CD4-positive, alpha-beta T cell (primary cell): ENCODE measurements around the gene SLC12A9. TPM values are rescaled to one million over a fixed set of nuclear protein-coding genes. Genes with fewer than 3 reads are reported as not detected.

Experiments
- ATAC-seq: fragments of 200-7000 bp; cut with Tn5 transposase; one replicate; pipeline ENCODE4 v1.10.0; 2022; ENCODE audit warnings: mild to moderate bottlenecking; ENCODE audit not compliant: poor library complexity
- CTCF ChIA-PET: fragments of 350-600 bp; sonication (Branson Sonifier 250); formaldehyde crosslinking; loops from one replicate; lab custom pipeline; 2021; ENCODE audit warnings: antibody characterized with exemption, inconsistent platforms; lab: Charles Lee
- POLR2A ChIA-PET: fragments of 350-600 bp; sonication (Branson Sonifier 250); formaldehyde crosslinking; loops from one replicate; lab custom pipeline; 2021; ENCODE audit warnings: antibody characterized with exemption, inconsistent platforms; lab: Charles Lee
- DNase-seq, 14 experiments: peaks; one replicate each; pipeline ENCODE4 v3.0.0-alpha.2; 2013 to 2020; ENCODE audit warnings: mixed read lengths in 2 of 14
- H3K27ac ChIP-seq, 2 donors: one replicate each; pipeline versions ENCODE4 v1.5.1 to v1.7.0; 2013; ENCODE audit warnings: low read length in 2 of 2, low read depth in 1 of 2, mild to moderate bottlenecking in 1 of 2
- H3K27me3 ChIP-seq, 2 experiments: 1 replicate in 1 of 2; 2 replicates in 1 of 2; pipeline versions ENCODE4 v1.6.1 to v1.7.0; 2013; ENCODE audit warnings: low read length in 2 of 2, control low read depth in 1 of 2, mild to moderate bottlenecking in 1 of 2, moderate library complexity in 1 of 2; ENCODE audit not compliant: insufficient read depth in 2 of 2, control insufficient read depth in 1 of 2
- H3K36me3 ChIP-seq: one replicate; pipeline ENCODE4 v1.6.1; 2013; ENCODE audit warnings: low read length, control low read depth; ENCODE audit not compliant: insufficient read depth
- H3K4me1 ChIP-seq: one replicate; pipeline ENCODE4 v1.6.1; 2013; ENCODE audit warnings: low read length, control low read depth; ENCODE audit not compliant: insufficient read depth
- H3K4me3 ChIP-seq: one replicate; pipeline ENCODE4 v1.5.1; 2013; ENCODE audit warnings: mild to moderate bottlenecking, low read length, moderate library complexity
- H3K9me3 ChIP-seq, 2 experiments: 1 replicate in 1 of 2; 2 replicates in 1 of 2; pipeline versions ENCODE4 v1.6.1 to v1.7.0; 2013; ENCODE audit warnings: low read length in 2 of 2, mild to moderate bottlenecking in 2 of 2, control low read depth in 1 of 2, moderate library complexity in 1 of 2; ENCODE audit not compliant: control insufficient read depth in 1 of 2, insufficient read depth in 1 of 2
- H3K27ac Mint-ChIP-seq: one replicate; pipeline ENCODE4 v1.8.0; 2020; ENCODE audit warnings: mixed read lengths
- H3K27me3 Mint-ChIP-seq: one replicate; pipeline ENCODE4 v1.8.0; 2021; ENCODE audit warnings: mixed read lengths
- H3K36me3 Mint-ChIP-seq: one replicate; pipeline ENCODE4 v1.8.0; 2021; ENCODE audit warnings: low read depth, mixed read lengths
- H3K4me1 Mint-ChIP-seq: one replicate; pipeline ENCODE4 v1.8.0; 2021; ENCODE audit warnings: low read depth, mixed read lengths
- H3K4me3 Mint-ChIP-seq: one replicate; pipeline ENCODE4 v1.8.0; 2020; ENCODE audit warnings: mild to moderate bottlenecking, mixed read lengths
- H3K9me3 Mint-ChIP-seq: one replicate; pipeline ENCODE4 v1.8.0; 2020; ENCODE audit warnings: mixed read lengths
- intact Hi-C, 2 experiments: fragments of 100-400 bp; cut with DNase I in 1 of 2; cut with micrococcal nuclease in 1 of 2; formaldehyde crosslinking; loops; one replicate each; pipeline versions ENCODE4 v1.15.1 to v1.9.0; 2023 to 2025; cut with DNase I, micrococcal nuclease
- total RNA-seq, 174 experiments: library from RNA in 2 of 174; stranded (reverse) in 2 of 174; gene quantifications; one replicate each; pipeline ENCODE4 v1.2.3 and lab custom pipeline; 2021 to 2026
- TF ChIP-seq, protein P1 (sequence below): fragments of 200-600 bp; IDR thresholded peaks from one replicate; pipeline ENCODE4 v1.8.0; 2022; ENCODE audit warnings: antibody characterized with exemption, mild to moderate bottlenecking

Gene SLC12A9
- total RNA-seq, 2 experiments from 2014 or later = 26.3 to 28.2 TPM

DNA sequence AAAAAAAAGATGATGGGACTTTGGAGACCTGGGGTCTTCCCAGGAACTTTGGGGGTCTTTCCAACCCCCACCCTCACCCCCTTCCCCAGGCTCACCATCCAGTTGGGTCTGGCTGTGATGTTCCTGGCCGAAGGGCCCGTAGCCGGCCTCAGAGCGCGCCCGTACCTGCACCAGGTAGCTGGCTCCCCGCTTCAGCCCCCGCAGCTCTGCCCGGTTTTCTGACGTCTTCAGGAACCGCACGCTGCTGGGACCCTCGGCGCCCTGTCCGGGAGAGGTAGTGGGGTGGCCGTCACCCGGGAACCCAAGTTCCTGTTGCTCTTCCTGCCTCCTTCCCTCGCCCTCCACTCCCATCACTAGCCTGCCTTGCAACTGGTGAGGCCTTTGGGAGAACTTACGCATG lies 35.4 kb upstream of the SLC12A9 start:
- Histone ChIP-seq H3K9me3 (no peaks in the 10 kb centered on the region), H3K27me3 (no peaks in the 10 kb centered on the region), H3K27ac (no peak overlapping the region), H3K4me1 (no peaks in the 10 kb centered on the region), H3K4me3 (no peak overlapping the region), H3K36me3 (no peaks in the 10 kb centered on the region)
- CTCF ChIA-PET = no interaction called here
- TF ChIP-seq, protein P1, sequence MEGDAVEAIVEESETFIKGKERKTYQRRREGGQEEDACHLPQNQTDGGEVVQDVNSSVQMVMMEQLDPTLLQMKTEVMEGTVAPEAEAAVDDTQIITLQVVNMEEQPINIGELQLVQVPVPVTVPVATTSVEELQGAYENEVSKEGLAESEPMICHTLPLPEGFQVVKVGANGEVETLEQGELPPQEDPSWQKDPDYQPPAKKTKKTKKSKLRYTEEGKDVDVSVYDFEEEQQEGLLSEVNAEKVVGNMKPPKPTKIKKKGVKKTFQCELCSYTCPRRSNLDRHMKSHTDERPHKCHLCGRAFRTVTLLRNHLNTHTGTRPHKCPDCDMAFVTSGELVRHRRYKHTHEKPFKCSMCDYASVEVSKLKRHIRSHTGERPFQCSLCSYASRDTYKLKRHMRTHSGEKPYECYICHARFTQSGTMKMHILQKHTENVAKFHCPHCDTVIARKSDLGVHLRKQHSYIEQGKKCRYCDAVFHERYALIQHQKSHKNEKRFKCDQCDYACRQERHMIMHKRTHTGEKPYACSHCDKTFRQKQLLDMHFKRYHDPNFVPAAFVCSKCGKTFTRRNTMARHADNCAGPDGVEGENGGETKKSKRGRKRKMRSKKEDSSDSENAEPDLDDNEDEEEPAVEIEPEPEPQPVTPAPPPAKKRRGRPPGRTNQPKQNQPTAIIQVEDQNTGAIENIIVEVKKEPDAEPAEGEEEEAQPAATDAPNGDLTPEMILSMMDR = no peak
- POLR2A ChIA-PET = no interaction called here
- H3K4me1 Mint-ChIP-seq = no peaks in the 10 kb centered on the region
- no peaks in the 10 kb centered on the region for H3K27me3 Mint-ChIP-seq
- H3K27ac Mint-ChIP-seq = no peak overlapping the region
- H3K9me3 Mint-ChIP-seq = no peaks in the 10 kb centered on the region
- intact Hi-C loops = no loop called here
- ATAC-seq (no peak), DNase-seq (no peak)
- H3K36me3 Mint-ChIP-seq = peaks cover 4% of the 10 kb centered on the region
- no peak overlapping the region for H3K4me3 Mint-ChIP-seq

GRCh38 chr7:100818366-100818765 lies 34.1 kb upstream of the SLC12A9 start:
- H3K9me3 ChIP-seq = no peaks in the 10 kb centered on the region
- Mint-ChIP-seq H3K9me3 (no peaks in the 10 kb centered on the region), H3K4me3 (no peak overlapping the region), H3K36me3 (no peaks in the 10 kb centered on the region), H3K27ac (no peak overlapping the region), H3K4me1 (no peaks in the 10 kb centered on the region), H3K27me3 (no peaks in the 10 kb centered on the region)
- H3K36me3 ChIP-seq = no peaks in the 10 kb centered on the region
- H3K27ac ChIP-seq = no peak overlapping the region
- H3K27me3 ChIP-seq = no peaks in the 10 kb centered on the region
- DNase-seq = no peak
- TF ChIP-seq, protein P1 = no peak
- ATAC-seq = no peak
- POLR2A ChIA-PET = no interaction called here
- no peaks in the 10 kb centered on the region for H3K4me1 ChIP-seq
- intact Hi-C loops = no loop called here
- CTCF ChIA-PET = no interaction called here
- no peak overlapping the region for H3K4me3 ChIP-seq

GRCh38 chr7:100818825-100819224 lies 33.7 kb upstream of the SLC12A9 start:
- Histone ChIP-seq H3K36me3 (no peaks in the 10 kb centered on the region), H3K27me3 (no peaks in the 10 kb centered on the region), H3K4me3 (no peak overlapping the region), H3K9me3 (no peaks in the 10 kb centered on the region), H3K4me1 (no peaks in the 10 kb centered on the region), H3K27ac (no peak overlapping the region)
- no peaks in the 10 kb centered on the region for H3K4me1 Mint-ChIP-seq
- H3K9me3 Mint-ChIP-seq = no peaks in the 10 kb centered on the region
- ChIA-PET POLR2A (no interaction called here), CTCF (no interaction called here)
- intact Hi-C loops = no loop called here
- peaks cover 2% of the 10 kb centered on the region for H3K27me3 Mint-ChIP-seq
- DNase-seq (no peak), ATAC-seq (no peak)
- H3K36me3 Mint-ChIP-seq = no peaks in the 10 kb centered on the region
- no peak overlapping the region for H3K4me3 Mint-ChIP-seq
- TF ChIP-seq, protein P1 = no peak
- H3K27ac Mint-ChIP-seq = no peak overlapping the region
